IMR-90 (cell line): ENCODE measurements around the gene OPCML. TPM values are rescaled to one million over a fixed set of nuclear protein-coding genes. Genes with fewer than 3 reads are reported as not detected.

Experiments
- ATAC-seq: fragments of 200-7000 bp; cut with Tn5 transposase; 2 replicates; pipeline ENCODE4 v1.9.1; 2020; ENCODE audit warnings: low read depth, mild to moderate bottlenecking, moderate library complexity
- BruUV-seq: library from RNA; stranded (reverse); fragments of 400-500 nt; replicated peaks from 2 replicates; lab custom pipeline; 2021; lab: Mats Ljungman, UMichigan
- CTCF ChIA-PET: fragments of 300-600 bp; formaldehyde crosslinking; extraction: SDS; loops from one replicate; lab custom pipeline; 2021; ENCODE audit warnings: antibody characterized with exemption; lab: Yijun Ruan, JAX
- POLR2A ChIA-PET: fragments of 300-600 bp; sonication (Branson Sonifier 250); formaldehyde crosslinking; loops from one replicate; lab custom pipeline; 2022; ENCODE audit warnings: antibody characterized with exemption; ENCODE audit not compliant: unreplicated experiment; lab: Charles Lee
- DNase-seq: peaks from one replicate; pipeline ENCODE4 v3.0.0; 2013
- H2AFZ ChIP-seq: replicated peaks from 2 replicates; pipeline ENCODE3; 2013; ENCODE audit warnings: low read length, mild to moderate bottlenecking; ENCODE audit not compliant: poor library complexity
- H2AK5ac ChIP-seq: 2 replicates; pipeline ENCODE4 v1.6.1; 2013; ENCODE audit warnings: low read depth, low read length, inconsistent platforms
- H2AK9ac ChIP-seq: replicated peaks from 2 replicates; pipeline ENCODE3; 2013; ENCODE audit warnings: mild to moderate bottlenecking, low read depth, low read length, moderate library complexity; ENCODE audit not compliant: poor library complexity
- H2BK120ac ChIP-seq: 2 replicates; pipeline ENCODE4 v1.6.1; 2013; ENCODE audit warnings: low read depth, low read length, inconsistent platforms
- H2BK15ac ChIP-seq: 3 replicates; pipeline ENCODE4 v1.6.1; 2013; ENCODE audit warnings: low read depth, low read length, inconsistent platforms
- H2BK20ac ChIP-seq: 2 replicates; pipeline ENCODE4 v1.6.1; 2013; ENCODE audit warnings: low read depth, mild to moderate bottlenecking, inconsistent platforms, low read length, moderate library complexity
- H2BK5ac ChIP-seq: 2 replicates; pipeline ENCODE4 v1.6.1; 2013; ENCODE audit warnings: mild to moderate bottlenecking, low read depth, low read length, inconsistent platforms; ENCODE audit not compliant: poor library complexity, severe bottlenecking
- H3K14ac ChIP-seq: replicated peaks from 2 replicates; pipeline ENCODE4 v1.6.1; 2013; ENCODE audit warnings: low read depth, low read length, inconsistent platforms
- H3K18ac ChIP-seq: 2 replicates; pipeline ENCODE4 v1.6.1; 2013; ENCODE audit warnings: low read depth, low read length, control low read depth
- H3K23ac ChIP-seq: 2 replicates; pipeline ENCODE4 v1.6.1; 2013; ENCODE audit warnings: low read depth, low read length, inconsistent platforms
- H3K27ac ChIP-seq: 2 replicates; pipeline ENCODE4 v1.5.1; 2013; ENCODE audit warnings: mild to moderate bottlenecking, control low read depth, low read length; ENCODE audit not compliant: insufficient read depth
- H3K27me3 ChIP-seq: 2 replicates; pipeline ENCODE4 v1.6.1; 2013; ENCODE audit warnings: low read length; ENCODE audit not compliant: control insufficient read depth, insufficient read depth
- H3K36me3 ChIP-seq: 2 replicates; pipeline ENCODE4 v1.6.1; 2013; ENCODE audit warnings: low read length, mixed read lengths; ENCODE audit not compliant: control insufficient read depth, insufficient read depth
- H3K4ac ChIP-seq: 2 replicates; pipeline ENCODE4 v1.6.1; 2013; ENCODE audit warnings: low read depth, low read length, inconsistent platforms
- H3K4me1 ChIP-seq: 2 replicates; pipeline ENCODE4 v1.6.1; 2013; ENCODE audit warnings: low read length, mixed read lengths; ENCODE audit not compliant: control insufficient read depth, insufficient read depth
- H3K4me2 ChIP-seq: 2 replicates; pipeline ENCODE4 v1.6.1; 2013; ENCODE audit warnings: low read depth, mild to moderate bottlenecking, control low read depth, low read length, moderate library complexity
- H3K4me3 ChIP-seq: 2 replicates; pipeline ENCODE4 v1.5.1; 2013; ENCODE audit warnings: low read depth, mild to moderate bottlenecking, control low read depth, low read length, moderate library complexity; ENCODE audit not compliant: insufficient read depth
- H3K56ac ChIP-seq: 2 replicates; pipeline ENCODE4 v1.6.1; 2013; ENCODE audit warnings: low read length, inconsistent platforms; ENCODE audit not compliant: insufficient read depth; ENCODE audit errors: extremely low read depth
- H3K79me1 ChIP-seq, 2 experiments: 2 replicates each; pipeline ENCODE4 v1.6.1; 2013; ENCODE audit warnings: low read length in 2 of 2, inconsistent platforms in 1 of 2, low read depth in 1 of 2
- H3K9ac ChIP-seq: 2 replicates; pipeline ENCODE4 v1.6.1; 2013; ENCODE audit warnings: low read depth, low read length, control low read depth
- H3K9me1 ChIP-seq: 2 replicates; pipeline ENCODE4 v1.6.1; 2013; ENCODE audit warnings: low read length, inconsistent platforms; ENCODE audit not compliant: insufficient read depth
- H3K9me3 ChIP-seq: 2 replicates; pipeline ENCODE4 v1.6.1; 2013; ENCODE audit warnings: low read length; ENCODE audit not compliant: control insufficient read depth, insufficient read depth
- H4K20me1 ChIP-seq: 2 replicates; pipeline ENCODE4 v1.6.1; 2013; ENCODE audit warnings: low read length, inconsistent platforms; ENCODE audit not compliant: insufficient read depth
- H4K5ac ChIP-seq: 2 replicates; pipeline ENCODE4 v1.6.1; 2013; ENCODE audit warnings: mild to moderate bottlenecking, low read depth, low read length, control low read depth
- H4K8ac ChIP-seq, 2 experiments: 2 replicates each; pipeline ENCODE4 v1.6.1; 2013; ENCODE audit warnings: low read depth in 2 of 2, low read length in 2 of 2, control low read depth in 1 of 2, inconsistent platforms in 1 of 2
- H4K91ac ChIP-seq: 2 replicates; pipeline ENCODE4 v1.6.1; 2013; ENCODE audit warnings: low read depth, low read length, inconsistent platforms; ENCODE audit not compliant: insufficient read depth
- CTCF ChIP-seq: conservative IDR thresholded peaks from 2 replicates; pipeline ENCODE4 v1.5.1; 2012; ENCODE audit warnings: mild to moderate bottlenecking, low read depth, low read length, improper control_type of control experiment
- MAFK ChIP-seq: IDR thresholded peaks from 2 replicates; pipeline ENCODE4 v1.6.1; 2012; ENCODE audit warnings: low read depth, low read length, improper control_type of control experiment
- POLR2A ChIP-seq: IDR thresholded peaks from 2 replicates; pipeline ENCODE4 v1.6.1; 2012; ENCODE audit warnings: mild to moderate bottlenecking, low read depth, low read length
- WGBS, 2 experiments: methylation state at CpG; one replicate each; pipeline versions ENCODE4 v1.1.5 to v1.1.7; 2013; ENCODE audit warnings: missing lambda C conversion rate in 2 of 2; ENCODE audit not compliant: insufficient read length in 1 of 2; ENCODE audit errors: extremely low coverage in 2 of 2; 5-methylcytosine and 5-hydroxymethylcytosine counted together
- dilution Hi-C: fragments of 300-500 bp; cut with HindIII; formaldehyde crosslinking; loops from one replicate; pipeline ENCODE4 v1.14.3; 2018; ENCODE audit warnings: low sequenced_read_pairs; ENCODE audit not compliant: unreplicated experiment
- in situ Hi-C: fragments of 300-500 bp; cut with MboI; formaldehyde crosslinking; loops from 3 replicates; pipeline ENCODE4 v1.14.3; 2019; ENCODE audit warnings: low sequenced_read_pairs, inconsistent platforms, mixed read lengths
- intact Hi-C: fragments of 100-400 bp; cut with micrococcal nuclease; formaldehyde crosslinking; loops from 2 replicates; pipeline ENCODE4 v1.10.0; 2022
- polyA plus RNA-seq, 3 experiments: library from polyadenylated mRNA; depleted of rRNA; stranded (reverse); fragments of >200 nt; gene quantifications; 2 replicates each; pipeline ENCODE4 v1.2.3, GENCODE V29; 2012; ENCODE audit warnings: low replicate concordance in 1 of 3
- total RNA-seq: library from RNA; depleted of rRNA; stranded (reverse); fragments of >200 nt; gene quantifications from 2 replicates; pipeline ENCODE4 v1.2.3, GENCODE V29; 2012

The OPCML gene
- total and polyA plus RNA-seq, 2 of the 4 experiments (the other 2 are of a cell fraction) = under 0.01 to 2.6 TPM

GRCh38 chr11:133303262-133303661, 229.0 kb downstream of the OPCML start:
- Histone ChIP-seq H3K4ac (no peak overlapping the region), H2AFZ (no peak overlapping the region), H2BK5ac (no peak overlapping the region), H4K8ac (no peak overlapping the region), H3K4me2 (no peak overlapping the region), H3K14ac (no peak overlapping the region), H2AK9ac (no peak overlapping the region), H4K91ac (no peak overlapping the region), H3K56ac (no peak overlapping the region), H3K79me1 (no peaks in the 10 kb centered on the region), H4K5ac (no peak overlapping the region), H3K36me3 (no peaks in the 10 kb centered on the region), H3K27me3 (no peaks in the 10 kb centered on the region), H3K23ac (no peak overlapping the region), H3K9me3 (peaks cover 10% of the 10 kb centered on the region), H3K4me1 (no peaks in the 10 kb centered on the region), H2BK20ac (no peak overlapping the region), H2BK15ac (no peak overlapping the region), H3K18ac (no peak overlapping the region), H3K9me1 (no peaks in the 10 kb centered on the region), H3K27ac (no peak overlapping the region), H3K4me3 (no peak overlapping the region), H2BK120ac (no peak overlapping the region), H2AK5ac (no peak overlapping the region), H3K9ac (no peak overlapping the region), H4K20me1 (no peaks in the 10 kb centered on the region)
- no peak for TF ChIP-seq POLR2A
- TF ChIP-seq MAFK = 0 out of 2 replicates have a peak, but pooled peaks have one; percentile 9
- TF ChIP-seq CTCF = no peak
- no TSS peak for BruUV-seq
- ChIA-PET CTCF (no interaction called here), POLR2A (no interaction called here)
- in situ Hi-C loops (no loop called here), intact Hi-C loops (no loop called here), dilution Hi-C loops (no loop called here)
- ATAC-seq = no peak
- no CpG with 5 or more reads among the region's 5 CpGs for WGBS, 2 experiments
- no peak for DNase-seq
